Measurements from ENCODE around the gene MACO1. TPM values are rescaled to one million over a fixed set of nuclear protein-coding genes. Genes with fewer than 3 reads are reported as not detected.

Gene MACO1
- total RNA-seq, 4 donors from 2014 or later, result 16.2 to 23.2 (median 19.5) TPM

DNA sequence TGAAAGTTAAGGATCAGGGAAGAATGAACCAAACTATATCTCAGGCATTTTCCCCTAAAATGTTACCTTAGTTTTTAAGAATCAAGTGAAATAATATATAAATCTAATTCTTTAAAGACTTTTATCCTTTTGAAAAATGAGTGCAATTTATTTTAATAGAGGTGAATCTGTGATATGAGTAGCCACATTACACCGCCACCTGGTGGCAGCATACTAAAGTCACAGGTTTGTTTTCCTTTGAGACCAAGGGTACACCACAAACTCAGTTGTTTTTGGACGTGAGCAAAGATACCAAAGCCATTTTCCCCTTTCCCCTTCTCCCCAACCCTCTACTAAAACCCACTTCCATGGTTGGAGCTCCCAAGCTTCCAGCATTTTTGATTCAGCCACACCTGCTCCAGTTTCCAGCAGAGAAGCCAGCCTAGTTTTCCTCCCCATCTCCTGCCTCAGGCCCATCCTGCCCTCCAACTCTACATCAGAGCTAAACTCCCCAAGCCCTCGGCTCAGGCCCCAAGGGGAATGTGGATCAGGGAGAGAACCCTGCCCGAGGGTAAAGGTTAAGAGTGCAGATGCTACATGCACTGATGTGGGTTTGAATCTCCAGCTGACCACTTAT is 89.9 kb downstream of the MACO1 start:
- TF ChIP-seq POLR2AphosphoS5 (IDR thresholded peaks at IDR 0.05), result no peak
- TF ChIP-seq, protein P1, sequence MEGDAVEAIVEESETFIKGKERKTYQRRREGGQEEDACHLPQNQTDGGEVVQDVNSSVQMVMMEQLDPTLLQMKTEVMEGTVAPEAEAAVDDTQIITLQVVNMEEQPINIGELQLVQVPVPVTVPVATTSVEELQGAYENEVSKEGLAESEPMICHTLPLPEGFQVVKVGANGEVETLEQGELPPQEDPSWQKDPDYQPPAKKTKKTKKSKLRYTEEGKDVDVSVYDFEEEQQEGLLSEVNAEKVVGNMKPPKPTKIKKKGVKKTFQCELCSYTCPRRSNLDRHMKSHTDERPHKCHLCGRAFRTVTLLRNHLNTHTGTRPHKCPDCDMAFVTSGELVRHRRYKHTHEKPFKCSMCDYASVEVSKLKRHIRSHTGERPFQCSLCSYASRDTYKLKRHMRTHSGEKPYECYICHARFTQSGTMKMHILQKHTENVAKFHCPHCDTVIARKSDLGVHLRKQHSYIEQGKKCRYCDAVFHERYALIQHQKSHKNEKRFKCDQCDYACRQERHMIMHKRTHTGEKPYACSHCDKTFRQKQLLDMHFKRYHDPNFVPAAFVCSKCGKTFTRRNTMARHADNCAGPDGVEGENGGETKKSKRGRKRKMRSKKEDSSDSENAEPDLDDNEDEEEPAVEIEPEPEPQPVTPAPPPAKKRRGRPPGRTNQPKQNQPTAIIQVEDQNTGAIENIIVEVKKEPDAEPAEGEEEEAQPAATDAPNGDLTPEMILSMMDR (IDR thresholded peaks at IDR 0.05), result peak; percentile 77 to 83 (median 82)
- DNase-seq (ENCODE audit: extremely low spot score), result no peak
- 17% methylated on average over 4 of the region's 4 CpGs for WGBS
- Histone ChIP-seq H3K27ac (replicated peaks in 1 of 4) (no peak overlapping the region), H3K27me3 (no peaks in the 10 kb centered on the region), H3K9me3 (peaks cover 0 to 6% (median 3%) of the 10 kb centered on the region in 4 donors), H3K36me3 (no peaks in the 10 kb centered on the region), H3K4me1 (no peaks in the 10 kb centered on the region), H3K4me3 (no peak overlapping the region)
- intact Hi-C loops (cut with DNase I), result loop anchor here (5.0 kb wide), 1 partner anchor 118 kb away; no protein-coding TSS in a partner anchor

GRCh38 chr1:25522031-25522655 is 91.4 kb downstream of the MACO1 start:
- Histone ChIP-seq H3K36me3 (no peaks in the 10 kb centered on the region), H3K4me3 (no peak overlapping the region), H3K27ac (replicated peaks in 1 of 4) (no peak overlapping the region), H3K9me3 (peaks cover 0 to 7% (median 4%) of the 10 kb centered on the region in 4 donors), H3K4me1 (no peaks in the 10 kb centered on the region), H3K27me3 (no peaks in the 10 kb centered on the region)
- TF ChIP-seq EP300 (IDR thresholded peaks at IDR 0.05) (no peak), POLR2A (IDR thresholded peaks at IDR 0.05; ENCODE audit: low read depth) (no peak), POLR2AphosphoS5 (IDR thresholded peaks at IDR 0.05) (no peak)
- TF ChIP-seq, protein P1 (IDR thresholded peaks at IDR 0.05), result no peak
- intact Hi-C loops (cut with DNase I), result loop anchor here (5.0 kb wide), 1 partner anchor 120 kb away; no protein-coding TSS in a partner anchor
- DNase-seq (ENCODE audit: extremely low spot score), result no peak
- WGBS, result 96% methylated on average over 3 of the region's 5 CpGs

DNA sequence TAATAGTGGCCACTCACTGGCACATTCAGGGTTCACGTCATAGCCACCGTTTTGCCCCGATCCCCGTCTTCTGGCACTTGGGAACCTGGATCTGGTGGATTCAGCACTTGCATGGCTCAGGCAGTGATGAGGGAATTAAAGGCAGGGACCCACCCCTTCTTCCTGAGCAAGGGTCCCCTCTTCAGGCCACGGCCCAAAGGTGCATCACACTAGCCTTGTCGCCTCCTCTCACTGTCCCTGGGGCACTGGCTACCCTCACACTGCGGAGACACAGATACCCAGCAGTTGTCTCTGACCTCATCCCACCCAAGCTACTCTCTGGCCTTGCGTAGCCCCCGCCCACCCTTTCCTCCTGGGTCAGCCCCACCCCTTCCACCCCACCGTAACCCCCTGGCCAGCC is 92.8 kb downstream of the MACO1 start:
- TF ChIP-seq, protein P1 (IDR thresholded peaks at IDR 0.05), result no peak
- Histone ChIP-seq H3K36me3 (no peaks in the 10 kb centered on the region), H3K4me1 (no peaks in the 10 kb centered on the region), H3K9me3 (peaks cover 0 to 7% (median 4%) of the 10 kb centered on the region in 4 donors), H3K4me3 (no peak overlapping the region), H3K27me3 (no peaks in the 10 kb centered on the region), H3K27ac (replicated peaks in 1 of 4) (no peak overlapping the region)
- WGBS, result 70% methylated on average over 7 of the region's 10 CpGs
- intact Hi-C loops (cut with DNase I), result loop anchor here (5.0 kb wide), 1 partner anchor 121 kb away; no protein-coding TSS in a partner anchor
- no peak for DNase-seq (ENCODE audit: extremely low spot score)

- Histone ChIP-seq H3K27ac (replicated peaks in 1 of 4) (no peak overlapping the region), H3K4me1 (no peaks in the 10 kb centered on the region), H3K27me3 (no peaks in the 10 kb centered on the region), H3K36me3 (no peaks in the 10 kb centered on the region), H3K9me3 (peaks cover 0 to 7% (median 4%) of the 10 kb centered on the region in 4 donors), H3K4me3 (no peak overlapping the region)
- no peak for DNase-seq (ENCODE audit: extremely low spot score)
- TF ChIP-seq, protein P1 (IDR thresholded peaks at IDR 0.05), result no peak
- no peak for TF ChIP-seq POLR2A (IDR thresholded peaks at IDR 0.05; ENCODE audit: low read depth)
- TF ChIP-seq POLR2AphosphoS5 (IDR thresholded peaks at IDR 0.05), result no peak
- no peak for TF ChIP-seq EP300 (IDR thresholded peaks at IDR 0.05)
- intact Hi-C loops (cut with DNase I), result loop anchor here (5.0 kb wide), 1 partner anchor 122 kb away; no protein-coding TSS in a partner anchor
- 81% methylated on average over 10 of the region's 15 CpGs for WGBS
These were observed 94.1 kb downstream of the MACO1 start for GRCh38 chr1:25524568-25525360.

Data from esophagus muscularis mucosa (tissue), 4 donors.